ENCODE measurements around the gene SOX5.

SOX5 gene

DNA sequence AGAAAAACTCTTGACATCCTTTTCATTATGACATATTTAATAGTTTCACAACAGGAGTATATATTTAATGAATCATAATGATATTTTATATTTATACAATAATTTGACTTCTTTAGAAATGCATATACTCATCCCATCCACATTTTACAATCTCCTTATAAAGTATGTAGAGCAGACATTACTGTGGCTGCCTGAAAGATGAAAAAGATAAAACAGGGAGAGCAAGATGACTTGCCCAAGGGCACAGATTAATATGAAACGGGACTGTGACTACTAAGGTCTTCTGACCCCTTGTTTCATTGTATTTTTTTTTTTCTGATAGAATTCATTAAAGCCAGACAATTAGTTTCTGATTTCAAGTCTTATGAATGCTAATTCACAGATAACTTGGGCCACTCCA, 293.6 kb downstream of the SOX5 start:
- Histone ChIP-seq H3K27ac (ENCODE audit: low read depth, low read length) (no peak overlapping the region), H3K27me3 (ENCODE audit: insufficient read depth, low read length) (no peaks in the 10 kb centered on the region), H3K9ac (ENCODE audit: low read depth, low read length) (no peak overlapping the region), H3K9me3 (ENCODE audit: insufficient read depth, low read depth, low read length) (no peaks in the 10 kb centered on the region), H3K4me1 (ENCODE audit: insufficient read depth, low read length) (no peaks in the 10 kb centered on the region), H3K4me3 (ENCODE audit: low read length) (no peak overlapping the region), H3K36me3 (ENCODE audit: insufficient read depth, low read length) (no peaks in the 10 kb centered on the region)
- WGBS, result 93% methylated on average over 1 of the region's 1 CpG

DNA sequence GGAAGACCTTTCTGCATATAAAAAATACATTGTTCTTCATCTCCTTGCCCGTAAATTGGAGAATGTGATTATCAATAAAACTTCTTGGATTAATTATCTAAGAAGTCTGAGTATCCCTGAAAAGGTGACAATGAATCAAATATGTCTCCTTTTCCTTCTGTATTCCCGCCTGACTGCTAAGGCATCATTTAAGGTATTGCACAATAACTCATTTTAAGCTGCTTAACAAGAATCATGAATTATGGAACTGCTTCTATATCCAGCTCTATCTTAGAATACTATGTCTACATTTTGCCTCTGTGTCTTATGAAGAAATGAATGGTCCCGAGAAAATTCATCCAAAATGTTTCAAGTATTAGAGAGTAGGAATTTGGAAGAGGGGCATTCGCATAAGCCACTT, 294.4 kb downstream of the SOX5 start:
- Histone ChIP-seq H3K9me3 (ENCODE audit: insufficient read depth, low read depth, low read length) (no peaks in the 10 kb centered on the region), H3K4me3 (ENCODE audit: low read length) (no peak overlapping the region), H3K4me1 (ENCODE audit: insufficient read depth, low read length) (no peaks in the 10 kb centered on the region), H3K27me3 (ENCODE audit: insufficient read depth, low read length) (no peaks in the 10 kb centered on the region), H3K9ac (ENCODE audit: low read depth, low read length) (no peak overlapping the region), H3K27ac (ENCODE audit: low read depth, low read length) (no peak overlapping the region), H3K36me3 (ENCODE audit: insufficient read depth, low read length) (no peaks in the 10 kb centered on the region)
- 95% methylated on average over 4 of the region's 4 CpGs for WGBS

DNA sequence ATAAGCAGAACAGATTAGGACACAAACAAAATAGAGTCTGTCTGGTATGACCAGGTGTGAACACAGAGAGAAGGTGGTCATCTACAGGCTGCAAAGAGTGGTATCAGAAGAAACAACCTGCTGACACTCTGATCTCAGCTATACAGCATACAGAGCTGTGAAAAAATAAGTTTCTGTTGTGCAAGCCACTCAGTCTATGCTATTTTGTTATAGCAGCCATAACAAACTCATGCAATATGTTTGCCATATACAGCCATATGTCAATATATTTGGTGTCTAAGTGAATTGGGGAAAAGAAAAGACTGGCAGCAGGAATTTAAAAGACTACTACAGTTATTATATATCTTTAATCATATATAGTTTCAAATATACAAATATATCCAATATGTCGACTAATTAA, 300.9 kb downstream of the SOX5 start:
- H3K27me3 ChIP-seq (ENCODE audit: insufficient read depth, low read length), result no peaks in the 10 kb centered on the region
- H3K9me3 ChIP-seq (ENCODE audit: insufficient read depth, low read depth, low read length), result 0 out of 2 replicates have a peak, but pooled peaks cover 3% of the 10 kb centered on the region
- no peaks in the 10 kb centered on the region for H3K36me3 ChIP-seq (ENCODE audit: insufficient read depth, low read length)
- H3K27ac ChIP-seq (ENCODE audit: low read depth, low read length), result no peak overlapping the region
- no peak overlapping the region for H3K9ac ChIP-seq (ENCODE audit: low read depth, low read length)
- no peak overlapping the region for H3K4me3 ChIP-seq (ENCODE audit: low read length)
- H3K4me1 ChIP-seq (ENCODE audit: insufficient read depth, low read length), result no peaks in the 10 kb centered on the region
- 89% methylated on average over 1 of the region's 1 CpG for WGBS

DNA sequence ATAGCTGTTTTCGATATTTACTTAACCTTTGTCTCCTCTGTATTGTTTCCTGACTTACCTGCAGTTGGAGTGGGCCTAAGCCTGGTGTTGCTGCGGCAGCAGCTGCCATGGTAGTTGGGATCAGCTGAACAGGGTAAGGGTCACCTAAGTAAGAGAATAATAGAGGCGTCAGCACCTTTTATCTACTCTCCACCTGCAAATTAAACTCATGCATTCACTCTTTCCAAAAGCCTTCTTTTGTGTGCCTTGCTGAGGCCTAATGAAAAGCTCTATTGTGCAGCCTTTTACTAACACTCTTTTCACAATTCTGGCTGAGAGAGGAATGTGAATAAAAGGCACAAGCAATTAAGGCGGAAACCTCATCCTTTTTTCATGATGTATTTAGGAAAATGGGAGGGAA, 308.7 kb downstream of the SOX5 start:
- Histone ChIP-seq H3K4me1 (ENCODE audit: insufficient read depth, low read length) (peaks cover 46% of the 10 kb centered on the region), H3K27me3 (ENCODE audit: insufficient read depth, low read length) (no peaks in the 10 kb centered on the region), H3K36me3 (ENCODE audit: insufficient read depth, low read length) (no peaks in the 10 kb centered on the region), H3K9ac (ENCODE audit: low read depth, low read length) (0 out of 2 replicates have a peak overlapping the region, but pooled peaks have one; percentile 16), H3K27ac (ENCODE audit: low read depth, low read length) (peak overlapping the region; percentile 86), H3K4me3 (ENCODE audit: low read length) (no peak overlapping the region), H3K9me3 (ENCODE audit: insufficient read depth, low read depth, low read length) (no peaks in the 10 kb centered on the region)
- 43% methylated on average over 4 of the region's 4 CpGs for WGBS

DNA sequence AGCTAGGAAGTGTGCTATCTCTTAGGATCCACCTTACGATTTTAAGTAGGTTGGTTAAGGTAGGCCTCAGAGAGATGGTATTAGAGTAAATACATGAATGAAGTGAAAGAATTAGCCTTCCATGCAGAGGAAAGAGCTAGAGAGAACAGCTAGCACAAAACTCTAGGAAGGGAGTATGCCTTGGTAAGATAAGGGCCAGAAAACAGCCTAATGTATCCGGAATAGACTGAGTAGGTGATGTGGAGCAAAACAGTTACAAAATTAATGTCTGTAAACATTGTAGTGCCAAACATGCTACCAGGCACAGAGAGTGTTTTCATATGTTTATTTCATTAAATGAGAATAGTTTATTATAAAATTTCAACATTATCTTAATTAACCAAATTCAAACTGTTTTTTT, 315.1 kb downstream of the SOX5 start:
- WGBS, result 92% methylated on average over 2 of the region's 2 CpGs
- Histone ChIP-seq H3K4me3 (ENCODE audit: low read length) (no peak overlapping the region), H3K4me1 (ENCODE audit: insufficient read depth, low read length) (peaks cover 40% of the 10 kb centered on the region), H3K9ac (ENCODE audit: low read depth, low read length) (no peak overlapping the region), H3K27me3 (ENCODE audit: insufficient read depth, low read length) (no peaks in the 10 kb centered on the region), H3K36me3 (ENCODE audit: insufficient read depth, low read length) (no peaks in the 10 kb centered on the region), H3K9me3 (ENCODE audit: insufficient read depth, low read depth, low read length) (no peaks in the 10 kb centered on the region), H3K27ac (ENCODE audit: low read depth, low read length) (no peak overlapping the region)

DNA sequence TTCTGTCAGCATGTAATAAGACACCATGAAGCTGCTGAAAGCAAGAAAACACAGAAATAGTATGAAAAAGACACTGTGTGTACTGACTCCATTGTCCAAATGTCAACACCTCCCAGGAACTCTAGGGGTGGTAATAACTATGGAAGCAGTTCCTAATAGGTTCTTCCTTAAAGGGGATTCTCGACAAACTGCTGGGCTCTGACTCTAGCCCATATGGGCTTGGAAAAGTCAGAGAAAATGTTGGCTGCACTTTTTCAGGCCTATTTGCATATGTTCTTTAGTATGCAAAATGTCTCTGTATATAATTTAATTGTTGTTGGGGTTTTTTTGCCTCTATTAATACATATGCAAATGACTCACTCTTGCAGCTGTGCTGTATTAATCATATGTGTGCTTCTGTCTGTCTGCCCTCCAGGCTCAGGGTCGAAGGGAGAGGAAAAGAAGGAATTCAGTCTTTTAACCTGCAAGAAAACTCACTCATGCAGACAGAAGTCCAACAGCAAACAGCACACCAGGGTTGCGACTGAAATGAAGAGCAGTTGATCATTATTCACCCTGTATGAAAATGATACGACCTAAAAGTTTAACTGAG, 317.6 kb downstream of the SOX5 start:
- Histone ChIP-seq H3K27ac (ENCODE audit: low read depth, low read length) (0 out of 2 replicates have a peak overlapping the region, but pooled peaks have one; percentile 6), H3K4me3 (ENCODE audit: low read length) (no peak overlapping the region), H3K27me3 (ENCODE audit: insufficient read depth, low read length) (no peaks in the 10 kb centered on the region), H3K4me1 (ENCODE audit: insufficient read depth, low read length) (peaks cover 45% of the 10 kb centered on the region), H3K9ac (ENCODE audit: low read depth, low read length) (no peak overlapping the region), H3K36me3 (ENCODE audit: insufficient read depth, low read length) (no peaks in the 10 kb centered on the region), H3K9me3 (ENCODE audit: insufficient read depth, low read depth, low read length) (no peaks in the 10 kb centered on the region)
- WGBS, result 74% methylated on average over 4 of the region's 4 CpGs

DNA sequence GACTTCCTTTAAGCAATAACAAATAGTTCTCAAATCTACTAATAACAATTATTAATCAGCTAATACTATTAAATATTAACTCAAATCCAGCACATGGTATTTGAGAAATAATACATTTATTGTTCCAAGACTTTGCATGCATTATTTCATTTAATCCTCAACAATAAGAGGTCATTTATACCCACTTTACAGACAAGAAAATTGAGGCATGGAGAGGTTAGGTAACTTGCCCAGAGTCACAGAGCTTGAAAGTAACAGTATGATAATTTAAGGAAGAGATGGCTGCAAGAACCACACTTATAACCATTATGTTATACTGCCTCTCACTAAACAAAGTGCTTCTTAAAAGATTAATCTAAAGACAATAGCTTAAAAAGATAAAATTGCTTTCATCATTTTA, 318.9 kb downstream of the SOX5 start:
- Histone ChIP-seq H3K9ac (ENCODE audit: low read depth, low read length) (no peak overlapping the region), H3K9me3 (ENCODE audit: insufficient read depth, low read depth, low read length) (no peaks in the 10 kb centered on the region)

DNA sequence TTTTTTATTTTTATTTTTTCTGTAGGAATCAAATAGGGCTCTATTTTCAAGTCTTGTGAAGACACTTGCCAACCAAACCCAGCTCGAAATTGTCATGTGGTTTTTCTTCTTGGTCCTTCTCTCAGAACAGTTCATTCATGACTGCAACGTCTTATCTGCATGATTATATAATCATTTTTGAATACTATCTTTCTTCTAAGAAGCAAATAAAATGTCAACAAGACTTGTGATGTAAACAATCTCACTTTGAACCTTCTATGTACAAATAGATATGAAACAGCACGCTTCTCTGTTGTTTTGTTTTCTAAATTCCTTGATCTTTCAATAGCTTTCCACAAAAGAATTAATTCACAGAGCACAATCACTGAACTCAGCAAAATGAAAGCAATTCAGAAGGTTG, 320.7 kb downstream of the SOX5 start:
- Histone ChIP-seq H3K4me1 (ENCODE audit: insufficient read depth, low read length) (peaks cover 50% of the 10 kb centered on the region), H3K27ac (ENCODE audit: low read depth, low read length) (peak overlapping the region; percentile 55; the same call in 1 of the 2 replicates), H3K4me3 (ENCODE audit: low read length) (no peak overlapping the region), H3K9me3 (ENCODE audit: insufficient read depth, low read depth, low read length) (no peaks in the 10 kb centered on the region), H3K9ac (ENCODE audit: low read depth, low read length) (no peak overlapping the region), H3K27me3 (ENCODE audit: insufficient read depth, low read length) (no peaks in the 10 kb centered on the region), H3K36me3 (ENCODE audit: insufficient read depth, low read length) (no peaks in the 10 kb centered on the region)
- WGBS, result 87% methylated on average over 2 of the region's 3 CpGs

More for the DNA sequence above, 318.9 kb downstream of the SOX5 start:
- H3K36me3 ChIP-seq (ENCODE audit: insufficient read depth, low read length), result no peaks in the 10 kb centered on the region
- no peak overlapping the region for H3K27ac ChIP-seq (ENCODE audit: low read depth, low read length)
- no peak overlapping the region for H3K4me3 ChIP-seq (ENCODE audit: low read length)
- no peaks in the 10 kb centered on the region for H3K27me3 ChIP-seq (ENCODE audit: insufficient read depth, low read length)
- H3K4me1 ChIP-seq (ENCODE audit: insufficient read depth, low read length), result peaks cover 50% of the 10 kb centered on the region

DNA sequence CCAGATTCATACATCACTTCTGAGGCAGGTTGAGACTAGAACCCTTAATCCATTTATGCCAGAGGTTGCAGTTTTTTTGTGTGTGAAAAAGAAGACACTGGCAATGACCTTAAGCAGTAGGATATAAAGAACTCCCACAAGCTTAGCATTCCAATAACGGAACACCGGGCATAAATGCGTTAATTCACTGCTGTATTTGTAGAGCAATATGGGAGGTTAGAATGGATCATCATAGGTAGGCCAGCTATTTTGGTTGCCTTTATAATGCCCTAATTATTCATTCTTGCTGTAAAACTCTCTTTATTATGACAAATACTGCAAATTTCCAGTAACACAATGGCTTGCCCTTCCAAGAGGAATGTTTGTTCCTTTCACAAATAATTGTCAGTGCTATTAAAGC, 322.7 kb downstream of the SOX5 start:
- Histone ChIP-seq H3K36me3 (ENCODE audit: insufficient read depth, low read length) (no peaks in the 10 kb centered on the region), H3K9ac (ENCODE audit: low read depth, low read length) (no peak overlapping the region), H3K27me3 (ENCODE audit: insufficient read depth, low read length) (no peaks in the 10 kb centered on the region), H3K27ac (ENCODE audit: low read depth, low read length) (no peak overlapping the region), H3K9me3 (ENCODE audit: insufficient read depth, low read depth, low read length) (no peaks in the 10 kb centered on the region), H3K4me3 (ENCODE audit: low read length) (no peak overlapping the region), H3K4me1 (ENCODE audit: insufficient read depth, low read length) (peaks cover 44% of the 10 kb centered on the region)
- 96% methylated on average over 3 of the region's 3 CpGs for WGBS

DNA sequence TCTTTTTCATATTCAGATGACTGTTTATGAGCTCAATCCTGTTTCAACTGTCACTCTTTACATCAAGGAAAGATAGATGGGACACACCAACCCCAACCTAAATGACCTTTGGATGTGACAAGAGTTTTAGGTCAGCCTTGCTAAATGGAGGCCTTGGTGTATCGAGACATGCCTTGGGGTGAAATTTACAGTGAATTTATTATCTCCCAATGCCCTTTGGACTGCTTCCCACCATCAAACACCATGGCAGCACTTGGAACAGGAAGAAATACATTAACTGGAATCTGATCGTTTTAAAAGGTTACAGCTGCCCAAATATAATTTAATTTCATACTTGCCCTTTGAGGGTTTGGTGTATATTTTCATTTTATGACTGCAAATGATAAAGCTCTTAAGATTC, 327.6 kb downstream of the SOX5 start:
- Histone ChIP-seq H3K9me3 (ENCODE audit: insufficient read depth, low read depth, low read length) (no peaks in the 10 kb centered on the region), H3K36me3 (ENCODE audit: insufficient read depth, low read length) (no peaks in the 10 kb centered on the region), H3K4me3 (ENCODE audit: low read length) (no peak overlapping the region), H3K27me3 (ENCODE audit: insufficient read depth, low read length) (no peaks in the 10 kb centered on the region), H3K27ac (ENCODE audit: low read depth, low read length) (no peak overlapping the region), H3K9ac (ENCODE audit: low read depth, low read length) (no peak overlapping the region), H3K4me1 (ENCODE audit: insufficient read depth, low read length) (peaks cover 10% of the 10 kb centered on the region)
- 88% methylated on average over 2 of the region's 2 CpGs for WGBS

DNA sequence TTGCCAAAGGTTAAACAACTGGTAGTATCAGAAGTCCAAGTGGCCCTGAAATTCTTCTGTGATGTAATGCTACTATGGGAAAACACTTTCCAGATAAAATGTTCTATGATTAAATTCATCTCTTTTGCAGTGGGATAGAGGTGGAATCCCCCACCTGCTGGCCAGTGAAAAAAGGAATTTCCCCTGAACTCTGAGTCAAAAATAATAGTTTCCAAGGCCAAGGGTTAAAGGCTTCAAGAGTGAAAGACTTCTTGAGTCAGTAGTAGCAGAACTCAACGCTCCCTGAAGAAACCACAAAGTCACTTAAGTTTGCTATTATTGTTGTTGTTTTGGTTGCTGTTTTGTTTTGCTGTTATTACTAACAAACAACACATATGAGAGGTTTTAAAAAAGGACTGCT, 330.8 kb downstream of the SOX5 start:
- H3K4me3 ChIP-seq (ENCODE audit: low read length), result no peak overlapping the region
- H3K9ac ChIP-seq (ENCODE audit: low read depth, low read length), result no peak overlapping the region
- H3K27me3 ChIP-seq (ENCODE audit: insufficient read depth, low read length), result no peaks in the 10 kb centered on the region
- H3K4me1 ChIP-seq (ENCODE audit: insufficient read depth, low read length), result 0 out of 2 replicates have a peak, but pooled peaks cover 5% of the 10 kb centered on the region
- no peak overlapping the region for H3K27ac ChIP-seq (ENCODE audit: low read depth, low read length)
- H3K9me3 ChIP-seq (ENCODE audit: insufficient read depth, low read depth, low read length), result no peaks in the 10 kb centered on the region
- no peaks in the 10 kb centered on the region for H3K36me3 ChIP-seq (ENCODE audit: insufficient read depth, low read length)
- 82% methylated on average over 1 of the region's 1 CpG for WGBS

DNA sequence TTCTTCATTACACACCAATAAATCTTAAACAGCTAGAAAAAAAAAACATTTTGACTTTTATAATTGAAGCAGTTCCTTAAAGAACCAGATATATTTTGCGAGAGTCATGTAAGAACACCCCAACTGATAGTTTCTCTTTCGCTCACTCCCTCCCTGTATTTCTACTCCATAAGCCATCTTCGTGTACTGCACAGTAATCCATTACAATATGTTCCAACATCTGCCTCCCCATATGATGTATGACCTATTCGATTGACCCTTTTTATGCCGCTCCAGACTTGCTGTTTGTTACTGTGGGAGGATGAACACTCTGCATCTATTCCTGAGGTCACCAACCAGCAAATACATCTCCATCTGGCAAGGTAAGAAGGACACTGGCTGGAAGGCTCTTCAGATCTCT, 331.7 kb downstream of the SOX5 start:
- no peaks in the 10 kb centered on the region for H3K9me3 ChIP-seq (ENCODE audit: insufficient read depth, low read depth, low read length)
- no peak overlapping the region for H3K4me3 ChIP-seq (ENCODE audit: low read length)
- H3K27ac ChIP-seq (ENCODE audit: low read depth, low read length), result no peak overlapping the region
- 0 out of 2 replicates have a peak, but pooled peaks cover 5% of the 10 kb centered on the region for H3K4me1 ChIP-seq (ENCODE audit: insufficient read depth, low read length)
- H3K9ac ChIP-seq (ENCODE audit: low read depth, low read length), result no peak overlapping the region
- H3K27me3 ChIP-seq (ENCODE audit: insufficient read depth, low read length), result no peaks in the 10 kb centered on the region
- H3K36me3 ChIP-seq (ENCODE audit: insufficient read depth, low read length), result no peaks in the 10 kb centered on the region
- WGBS, result 97% methylated on average over 5 of the region's 5 CpGs
